Bronchial epithelial cell (primary cell): ENCODE data around the gene SCGB1A1. TPM values are rescaled to one million over a fixed set of nuclear protein-coding genes. Genes with fewer than 3 reads are reported as not detected.

ENCODE experiments used
- total RNA-seq: library from RNA; depleted of rRNA; stranded (reverse); fragments of >200 nt; gene quantifications from 2 replicates; pipeline ENCODE4 v1.2.1, GENCODE V29; 2014

The SCGB1A1 gene
- total RNA-seq, 1 donor from 2014 or later, result not detected

Other genes with a start within 250 kb of the SCGB1A1 start
- not detected in 2 replicates for gene SCGB1D1, start 228.8 kb upstream of the SCGB1A1 start, total RNA-seq
- gene SCGB2A1, start 210.4 kb upstream of the SCGB1A1 start, total RNA-seq, result not detected in 2 replicates
- not detected in 2 replicates for gene SCGB1D2, start 176.8 kb upstream of the SCGB1A1 start, total RNA-seq
- gene SCGB2A2, start 148.9 kb upstream of the SCGB1A1 start, total RNA-seq, result not detected in 2 replicates
- not detected in 2 replicates for gene SCGB1D4, start 120.0 kb upstream of the SCGB1A1 start, total RNA-seq
- 0.13 and 0.53 TPM in 2 replicates for gene ASRGL1, start 81.6 kb upstream of the SCGB1A1 start, total RNA-seq
- gene AHNAK, start 127.8 kb downstream of the SCGB1A1 start, total RNA-seq, result 354 and 607 TPM in 2 replicates
- 2,058 and 2,441 TPM in 2 replicates for gene EEF1G, start 154.9 kb downstream of the SCGB1A1 start, total RNA-seq
- gene TUT1, start 172.5 kb downstream of the SCGB1A1 start, total RNA-seq, result 7.0 and 9.5 TPM in 2 replicates
- gene MTA2, start 182.8 kb downstream of the SCGB1A1 start, total RNA-seq, result 150 and 162 TPM in 2 replicates
- 10.0 and 11.1 TPM in 2 replicates for gene EML3, start 193.7 kb downstream of the SCGB1A1 start, total RNA-seq
- gene ROM1, start 194.2 kb downstream of the SCGB1A1 start, total RNA-seq, result 2.6 and 2.8 TPM in 2 replicates
- 24.2 and 26.2 TPM in 2 replicates for gene B3GAT3, start 203.0 kb downstream of the SCGB1A1 start, total RNA-seq
- 138 TPM in 2 replicates for gene GANAB, start 227.6 kb downstream of the SCGB1A1 start, total RNA-seq
- 17.1 and 19.8 TPM in 2 replicates for gene INTS5, start 234.3 kb downstream of the SCGB1A1 start, total RNA-seq
- gene C11orf98, start 246.2 kb downstream of the SCGB1A1 start, total RNA-seq, result 79.5 and 83.7 TPM in 2 replicates
- gene CSKMT, start 246.3 kb downstream of the SCGB1A1 start, total RNA-seq, result 12.3 and 21.3 TPM in 2 replicates